HepG2 (cell line): ENCODE data around the gene AARSD1. TPM values are rescaled to one million over a fixed set of nuclear protein-coding genes. Genes with fewer than 3 reads are reported as not detected.
A peak's percentile ranks its signal among the peaks of the same experiment; 100 is the strongest.

Experiments
- DMAP1 ChIP-seq: IDR thresholded peaks from 2 replicates; pipeline ENCODE4 v1.6.1; 2016
- HDAC6 ChIP-seq: fragments of 200-600 bp; sonication (generic); IDR thresholded peaks from 2 replicates; pipeline ENCODE4 v1.7.0; 2017; ENCODE audit warnings: mild to moderate bottlenecking, antibody characterized with exemption, low read length, low read depth
- HNRNPL ChIP-seq: fragments of 200-400 bp; formaldehyde crosslinking; IDR thresholded peaks from 2 replicates; pipeline ENCODE4 v1.6.1; 2017; ENCODE audit warnings: mild to moderate bottlenecking, low read depth, low read length
- KAT8 ChIP-seq: IDR thresholded peaks from 2 replicates; pipeline ENCODE4 v1.6.1; 2016; ENCODE audit warnings: missing genetic modification reagents, missing compliant biosample characterization
- KMT2B ChIP-seq: IDR thresholded peaks from 2 replicates; pipeline ENCODE4 v1.6.1; 2016; ENCODE audit warnings: missing genetic modification reagents, missing compliant biosample characterization
- NBN ChIP-seq: fragments of 450-650 bp; conservative IDR thresholded peaks from 2 replicates; pipeline ENCODE4 v1.6.1; 2017
- NR3C1 ChIP-seq: sonication (generic); formaldehyde crosslinking; IDR thresholded peaks from 2 replicates; pipeline ENCODE4 v1.4.0; 2020; ENCODE audit warnings: missing genetic modification reagents
- SMYD3 ChIP-seq: sonication (generic); formaldehyde crosslinking; IDR thresholded peaks from 2 replicates; pipeline ENCODE4 v1.8.1; 2023; ENCODE audit warnings: mild to moderate bottlenecking, missing genetic modification reagents
- U2AF2 ChIP-seq: fragments of 200-400 bp; formaldehyde crosslinking; IDR thresholded peaks from 2 replicates; pipeline ENCODE4 v1.6.1; 2017; ENCODE audit warnings: low read depth, mild to moderate bottlenecking, low read length
- ZNF34 ChIP-seq: sonication (generic); formaldehyde crosslinking; IDR thresholded peaks from 2 replicates; pipeline ENCODE4 v1.4.0; 2020; ENCODE audit warnings: mild to moderate bottlenecking, missing genetic modification reagents, borderline replicate concordance
- ZNF572 ChIP-seq: sonication (generic); formaldehyde crosslinking; IDR thresholded peaks from 2 replicates; pipeline ENCODE4 v1.5.1; 2020; ENCODE audit warnings: mild to moderate bottlenecking, missing genetic modification reagents
- ZNF674 ChIP-seq: sonication (generic); formaldehyde crosslinking; IDR thresholded peaks from 2 replicates; pipeline ENCODE4 v1.5.0; 2020; ENCODE audit warnings: low read depth, mild to moderate bottlenecking, missing genetic modification reagents
- polyA plus RNA-seq, 8 experiments: library from polyadenylated mRNA; depleted of rRNA in 3 of 8; stranded (reverse) in 7 of 8; unstranded in 1 of 8; fragments of >200 nt; fragmentation: Illumina TruSeq in 4 of 8; extraction: Trizol in 4 of 8; gene quantifications; 2 replicates each; pipeline versions ENCODE4 v1.2.1 to v1.2.3, GENCODE V29; 2011 to 2016; ENCODE audit warnings: low read depth in 4 of 8, missing spikeins in 1 of 8, mixed read lengths in 1 of 8; ENCODE audit not compliant: insufficient read depth in 1 of 8
- total RNA-seq, 5 experiments: library from RNA; depleted of rRNA; stranded (reverse); fragments of >200 nt; fragmentation: Illumina TruSeq; extraction: Trizol; gene quantifications; 2 replicates each; pipeline ENCODE4 v1.2.3, GENCODE V29; 2016; ENCODE audit warnings: low read depth in 1 of 5
- TF ChIP-seq, protein P1 (sequence below): sonication (generic); formaldehyde crosslinking; IDR thresholded peaks from 2 replicates; pipeline ENCODE4 v1.5.0; 2020; ENCODE audit warnings: mild to moderate bottlenecking, missing genetic modification reagents, borderline replicate concordance
- TF ChIP-seq, protein P2 (sequence below): sonication (generic); formaldehyde crosslinking; IDR thresholded peaks from 2 replicates; pipeline ENCODE4 v1.5.0; 2020; ENCODE audit warnings: mild to moderate bottlenecking, low read depth, missing genetic modification reagents, borderline replicate concordance
- TF ChIP-seq, protein P3 (sequence below): fragments of 450-650 bp; IDR thresholded peaks from 2 replicates; pipeline ENCODE4 v1.6.1; 2017; ENCODE audit warnings: mild to moderate bottlenecking
- TF ChIP-seq, protein P4 (sequence below): sonication (generic); formaldehyde crosslinking; IDR thresholded peaks from 2 replicates; pipeline ENCODE4 v1.9.0; 2021; ENCODE audit warnings: mild to moderate bottlenecking, missing genetic modification reagents

AARSD1 gene
- total and polyA plus RNA-seq, 2 of the 13 experiments (the other 11 are each of a cell fraction or from before 2014, with no cell fraction given): 24.7 to 29.3 TPM

DNA sequence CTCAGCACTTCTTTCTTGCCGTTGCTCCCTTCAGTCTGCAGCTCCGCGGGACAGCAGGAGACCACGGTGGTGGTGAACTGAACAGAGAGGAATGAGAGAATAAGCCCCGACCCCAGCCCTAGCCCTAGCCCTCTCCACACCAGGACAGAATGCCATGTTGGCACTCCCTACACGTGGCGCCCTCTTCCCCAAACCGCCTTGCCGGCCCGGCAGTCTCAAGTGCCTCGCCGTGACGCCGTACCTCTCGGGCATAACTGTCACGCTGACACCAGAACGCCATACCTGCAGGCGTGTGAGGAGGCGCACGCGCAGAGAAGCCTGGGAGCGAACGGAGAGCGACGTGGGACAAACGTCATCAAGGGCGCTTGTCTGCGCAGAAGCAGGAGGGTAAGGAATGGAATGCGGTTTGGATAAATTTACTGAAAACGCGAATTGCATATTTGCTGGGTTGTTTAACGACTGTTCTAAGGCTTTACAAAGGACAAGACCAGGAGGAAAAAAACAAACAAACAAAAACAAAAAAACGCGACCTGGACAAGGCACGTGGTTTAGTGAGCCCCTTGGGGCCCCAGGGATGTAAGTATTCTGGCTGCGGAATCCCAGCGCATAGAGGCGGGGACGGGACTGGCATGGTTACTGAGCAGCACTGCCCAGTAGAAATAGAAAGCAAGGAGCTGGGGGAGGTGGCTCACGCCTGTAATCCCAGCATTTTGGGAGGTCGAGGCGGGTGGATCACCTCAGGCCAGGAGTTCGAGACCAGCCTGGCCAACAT is at the start of gene AARSD1 (continued):
- TF ChIP-seq, protein P1, sequence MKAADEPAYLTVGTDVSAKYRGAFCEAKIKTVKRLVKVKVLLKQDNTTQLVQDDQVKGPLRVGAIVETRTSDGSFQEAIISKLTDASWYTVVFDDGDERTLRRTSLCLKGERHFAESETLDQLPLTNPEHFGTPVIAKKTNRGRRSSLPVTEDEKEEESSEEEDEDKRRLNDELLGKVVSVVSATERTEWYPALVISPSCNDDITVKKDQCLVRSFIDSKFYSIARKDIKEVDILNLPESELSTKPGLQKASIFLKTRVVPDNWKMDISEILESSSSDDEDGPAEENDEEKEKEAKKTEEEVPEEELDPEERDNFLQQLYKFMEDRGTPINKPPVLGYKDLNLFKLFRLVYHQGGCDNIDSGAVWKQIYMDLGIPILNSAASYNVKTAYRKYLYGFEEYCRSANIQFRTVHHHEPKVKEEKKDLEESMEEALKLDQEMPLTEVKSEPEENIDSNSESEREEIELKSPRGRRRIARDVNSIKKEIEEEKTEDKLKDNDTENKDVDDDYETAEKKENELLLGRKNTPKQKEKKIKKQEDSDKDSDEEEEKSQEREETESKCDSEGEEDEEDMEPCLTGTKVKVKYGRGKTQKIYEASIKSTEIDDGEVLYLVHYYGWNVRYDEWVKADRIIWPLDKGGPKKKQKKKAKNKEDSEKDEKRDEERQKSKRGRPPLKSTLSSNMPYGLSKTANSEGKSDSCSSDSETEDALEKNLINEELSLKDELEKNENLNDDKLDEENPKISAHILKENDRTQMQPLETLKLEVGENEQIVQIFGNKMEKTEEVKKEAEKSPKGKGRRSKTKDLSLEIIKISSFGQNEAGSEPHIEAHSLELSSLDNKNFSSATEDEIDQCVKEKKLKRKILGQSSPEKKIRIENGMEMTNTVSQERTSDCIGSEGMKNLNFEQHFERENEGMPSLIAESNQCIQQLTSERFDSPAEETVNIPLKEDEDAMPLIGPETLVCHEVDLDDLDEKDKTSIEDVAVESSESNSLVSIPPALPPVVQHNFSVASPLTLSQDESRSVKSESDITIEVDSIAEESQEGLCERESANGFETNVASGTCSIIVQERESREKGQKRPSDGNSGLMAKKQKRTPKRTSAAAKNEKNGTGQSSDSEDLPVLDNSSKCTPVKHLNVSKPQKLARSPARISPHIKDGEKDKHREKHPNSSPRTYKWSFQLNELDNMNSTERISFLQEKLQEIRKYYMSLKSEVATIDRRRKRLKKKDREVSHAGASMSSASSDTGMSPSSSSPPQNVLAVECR (CRISPR knock-in tag): peak; percentile 77
- TF ChIP-seq HDAC6: no peak
- no peak for TF ChIP-seq ZNF34 (CRISPR knock-in tag)
- TF ChIP-seq, protein P2, sequence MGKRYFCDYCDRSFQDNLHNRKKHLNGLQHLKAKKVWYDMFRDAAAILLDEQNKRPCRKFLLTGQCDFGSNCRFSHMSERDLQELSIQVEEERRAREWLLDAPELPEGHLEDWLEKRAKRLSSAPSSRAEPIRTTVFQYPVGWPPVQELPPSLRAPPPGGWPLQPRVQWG (CRISPR knock-in tag): no peak
- TF ChIP-seq ZNF674 (CRISPR knock-in tag): no peak
- no peak for TF ChIP-seq ZNF572 (CRISPR knock-in tag)
- peak; percentile 30; the same call in 1 of the 2 replicates for TF ChIP-seq KMT2B (CRISPR knock-in tag)
- no peak for TF ChIP-seq U2AF2
- TF ChIP-seq, protein P3, sequence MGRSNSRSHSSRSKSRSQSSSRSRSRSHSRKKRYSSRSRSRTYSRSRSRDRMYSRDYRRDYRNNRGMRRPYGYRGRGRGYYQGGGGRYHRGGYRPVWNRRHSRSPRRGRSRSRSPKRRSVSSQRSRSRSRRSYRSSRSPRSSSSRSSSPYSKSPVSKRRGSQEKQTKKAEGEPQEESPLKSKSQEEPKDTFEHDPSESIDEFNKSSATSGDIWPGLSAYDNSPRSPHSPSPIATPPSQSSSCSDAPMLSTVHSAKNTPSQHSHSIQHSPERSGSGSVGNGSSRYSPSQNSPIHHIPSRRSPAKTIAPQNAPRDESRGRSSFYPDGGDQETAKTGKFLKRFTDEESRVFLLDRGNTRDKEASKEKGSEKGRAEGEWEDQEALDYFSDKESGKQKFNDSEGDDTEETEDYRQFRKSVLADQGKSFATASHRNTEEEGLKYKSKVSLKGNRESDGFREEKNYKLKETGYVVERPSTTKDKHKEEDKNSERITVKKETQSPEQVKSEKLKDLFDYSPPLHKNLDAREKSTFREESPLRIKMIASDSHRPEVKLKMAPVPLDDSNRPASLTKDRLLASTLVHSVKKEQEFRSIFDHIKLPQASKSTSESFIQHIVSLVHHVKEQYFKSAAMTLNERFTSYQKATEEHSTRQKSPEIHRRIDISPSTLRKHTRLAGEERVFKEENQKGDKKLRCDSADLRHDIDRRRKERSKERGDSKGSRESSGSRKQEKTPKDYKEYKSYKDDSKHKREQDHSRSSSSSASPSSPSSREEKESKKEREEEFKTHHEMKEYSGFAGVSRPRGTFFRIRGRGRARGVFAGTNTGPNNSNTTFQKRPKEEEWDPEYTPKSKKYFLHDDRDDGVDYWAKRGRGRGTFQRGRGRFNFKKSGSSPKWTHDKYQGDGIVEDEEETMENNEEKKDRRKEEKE: no peak
- TF ChIP-seq SMYD3 (CRISPR knock-in tag): no peak
- no peak for TF ChIP-seq NR3C1 (CRISPR knock-in tag)
- peak; percentile 82 for TF ChIP-seq KAT8 (CRISPR knock-in tag)
- no peak for TF ChIP-seq HNRNPL
- TF ChIP-seq NBN: no peak
- TF ChIP-seq, protein P4, sequence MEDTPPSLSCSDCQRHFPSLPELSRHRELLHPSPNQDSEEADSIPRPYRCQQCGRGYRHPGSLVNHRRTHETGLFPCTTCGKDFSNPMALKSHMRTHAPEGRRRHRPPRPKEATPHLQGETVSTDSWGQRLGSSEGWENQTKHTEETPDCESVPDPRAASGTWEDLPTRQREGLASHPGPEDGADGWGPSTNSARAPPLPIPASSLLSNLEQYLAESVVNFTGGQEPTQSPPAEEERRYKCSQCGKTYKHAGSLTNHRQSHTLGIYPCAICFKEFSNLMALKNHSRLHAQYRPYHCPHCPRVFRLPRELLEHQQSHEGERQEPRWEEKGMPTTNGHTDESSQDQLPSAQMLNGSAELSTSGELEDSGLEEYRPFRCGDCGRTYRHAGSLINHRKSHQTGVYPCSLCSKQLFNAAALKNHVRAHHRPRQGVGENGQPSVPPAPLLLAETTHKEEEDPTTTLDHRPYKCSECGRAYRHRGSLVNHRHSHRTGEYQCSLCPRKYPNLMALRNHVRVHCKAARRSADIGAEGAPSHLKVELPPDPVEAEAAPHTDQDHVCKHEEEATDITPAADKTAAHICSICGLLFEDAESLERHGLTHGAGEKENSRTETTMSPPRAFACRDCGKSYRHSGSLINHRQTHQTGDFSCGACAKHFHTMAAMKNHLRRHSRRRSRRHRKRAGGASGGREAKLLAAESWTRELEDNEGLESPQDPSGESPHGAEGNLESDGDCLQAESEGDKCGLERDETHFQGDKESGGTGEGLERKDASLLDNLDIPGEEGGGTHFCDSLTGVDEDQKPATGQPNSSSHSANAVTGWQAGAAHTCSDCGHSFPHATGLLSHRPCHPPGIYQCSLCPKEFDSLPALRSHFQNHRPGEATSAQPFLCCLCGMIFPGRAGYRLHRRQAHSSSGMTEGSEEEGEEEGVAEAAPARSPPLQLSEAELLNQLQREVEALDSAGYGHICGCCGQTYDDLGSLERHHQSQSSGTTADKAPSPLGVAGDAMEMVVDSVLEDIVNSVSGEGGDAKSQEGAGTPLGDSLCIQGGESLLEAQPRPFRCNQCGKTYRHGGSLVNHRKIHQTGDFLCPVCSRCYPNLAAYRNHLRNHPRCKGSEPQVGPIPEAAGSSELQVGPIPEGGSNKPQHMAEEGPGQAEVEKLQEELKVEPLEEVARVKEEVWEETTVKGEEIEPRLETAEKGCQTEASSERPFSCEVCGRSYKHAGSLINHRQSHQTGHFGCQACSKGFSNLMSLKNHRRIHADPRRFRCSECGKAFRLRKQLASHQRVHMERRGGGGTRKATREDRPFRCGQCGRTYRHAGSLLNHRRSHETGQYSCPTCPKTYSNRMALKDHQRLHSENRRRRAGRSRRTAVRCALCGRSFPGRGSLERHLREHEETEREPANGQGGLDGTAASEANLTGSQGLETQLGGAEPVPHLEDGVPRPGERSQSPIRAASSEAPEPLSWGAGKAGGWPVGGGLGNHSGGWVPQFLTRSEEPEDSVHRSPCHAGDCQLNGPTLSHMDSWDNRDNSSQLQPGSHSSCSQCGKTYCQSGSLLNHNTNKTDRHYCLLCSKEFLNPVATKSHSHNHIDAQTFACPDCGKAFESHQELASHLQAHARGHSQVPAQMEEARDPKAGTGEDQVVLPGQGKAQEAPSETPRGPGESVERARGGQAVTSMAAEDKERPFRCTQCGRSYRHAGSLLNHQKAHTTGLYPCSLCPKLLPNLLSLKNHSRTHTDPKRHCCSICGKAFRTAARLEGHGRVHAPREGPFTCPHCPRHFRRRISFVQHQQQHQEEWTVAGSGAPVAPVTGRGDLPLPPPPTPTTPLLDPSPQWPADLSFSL (CRISPR knock-in tag): no peak
- peak; percentile 61; the same call in 1 of the 2 replicates for TF ChIP-seq DMAP1 (CRISPR knock-in tag)
